A549 (cell line): ENCODE measurements around the gene GALNT8. TPM values are rescaled to one million over a fixed set of nuclear protein-coding genes. Genes with fewer than 3 reads are reported as not detected.

Source experiments
- ATAC-seq, 2 experiments: fragments of 200-7000 bp in 1 of 2; fragments of >200 bp in 1 of 2; cut with Nextera tagmentation in 1 of 2; cut with Tn5 transposase in 1 of 2; 3 replicates each; pipeline versions ENCODE4 v1.8.0 to v1.9.1; 2018 to 2020; ENCODE audit warnings: mild to moderate bottlenecking in 1 of 2, moderate library complexity in 1 of 2
- CTCF ChIA-PET: fragments of 300-600 bp; sonication (Branson Sonifier 250); formaldehyde crosslinking; extraction: SDS; loops from one replicate; lab custom pipeline; 2021; ENCODE audit warnings: antibody characterized with exemption, inconsistent platforms; lab: Yijun Ruan, JAX
- POLR2A ChIA-PET: fragments of 350-600 bp; formaldehyde crosslinking; extraction: SDS; loops from one replicate; lab custom pipeline; 2021; ENCODE audit warnings: antibody characterized with exemption, inconsistent platforms; lab: Yijun Ruan, JAX
- DNase-seq, 2 experiments: peaks; one replicate each; pipeline versions ENCODE4 v3.0.0 to v3.0.0-alpha.2; 2011 to 2016; ENCODE audit warnings: low read depth in 1 of 2, low spot score in 1 of 2
- FAIRE-seq: peaks from 2 replicates; lab custom pipeline; 2011; peaks lifted over from hg19 to GRCh38; lab: Jason Lieb, UNC
- H3K27ac ChIP-seq, 2 experiments: fragments of >200 bp; sonication (Bioruptor Twin); formaldehyde crosslinking; 3 replicates each; pipeline ENCODE4 v1.5.1; 2016 to 2017
- H3K4me1 ChIP-seq: fragments of >200 bp; sonication (Bioruptor Twin); formaldehyde crosslinking; 3 replicates; pipeline ENCODE4 v1.6.1; 2016
- H3K4me2 ChIP-seq: fragments of >200 bp; sonication (Bioruptor Twin); formaldehyde crosslinking; 3 replicates; pipeline ENCODE4 v1.6.1; 2016
- H3K4me3 ChIP-seq: fragments of >200 bp; sonication (Bioruptor Twin); formaldehyde crosslinking; 3 replicates; pipeline ENCODE4 v1.5.1; 2016
- H3K9me3 ChIP-seq: fragments of >200 bp; sonication (Bioruptor Twin); formaldehyde crosslinking; 3 replicates; pipeline ENCODE4 v1.6.1; 2016
- ATOH8 ChIP-seq: fragments of 250-450 bp; sonication (Bioruptor Pico); IDR thresholded peaks from 2 replicates; pipeline ENCODE4 v1.5.0; 2020; ENCODE audit warnings: low read depth, mild to moderate bottlenecking, moderate library complexity
- BHLHE40 ChIP-seq: IDR thresholded peaks from 2 replicates; pipeline ENCODE4 v1.6.1; 2012; ENCODE audit warnings: low read depth, low read length, inconsistent platforms
- CEBPB ChIP-seq, 2 experiments: fragments of >200 bp in 1 of 2; sonication (Bioruptor Twin) in 1 of 2; formaldehyde crosslinking in 1 of 2; IDR thresholded peaks; 2 replicates each; pipeline ENCODE4 v1.6.1; 2012 to 2016
- CHD2 ChIP-seq: fragments of 150-350 bp; IDR thresholded peaks from 2 replicates; pipeline ENCODE4 v1.6.1; 2014; ENCODE audit warnings: low read length; ENCODE audit not compliant: partially characterized antibody
- EHMT2 ChIP-seq: fragments of 200-600 bp; sonication (generic); IDR thresholded peaks from 2 replicates; pipeline ENCODE4 v1.6.1; 2016; ENCODE audit warnings: antibody characterized with exemption, low read depth, mild to moderate bottlenecking, moderate library complexity
- ESRRA ChIP-seq: fragments of 150-350 bp; IDR thresholded peaks from 2 replicates; pipeline ENCODE4 v1.6.1; 2014; ENCODE audit warnings: mild to moderate bottlenecking, low read length, borderline replicate concordance
- FOXS1 ChIP-seq: fragments of 250-450 bp; sonication (Bioruptor Pico); IDR thresholded peaks from 2 replicates; pipeline ENCODE4 v1.5.0; 2020; ENCODE audit warnings: mild to moderate bottlenecking, moderate library complexity
- HOXB5 ChIP-seq: fragments of 250-450 bp; sonication (Bioruptor Pico); IDR thresholded peaks from 2 replicates; pipeline ENCODE4 v1.5.0; 2020; ENCODE audit warnings: mild to moderate bottlenecking, moderate library complexity
- JUN ChIP-seq, 2 experiments: fragments of >200 bp; sonication (Bioruptor Twin); formaldehyde crosslinking; IDR thresholded peaks; 2 replicates in 1 of 2; 3 replicates in 1 of 2; pipeline ENCODE4 v1.6.1; 2016 to 2017
- KDM5A ChIP-seq: fragments of 200-600 bp; sonication (generic); IDR thresholded peaks from 2 replicates; pipeline ENCODE4 v1.6.1; 2016; ENCODE audit warnings: antibody characterized with exemption, mild to moderate bottlenecking
- MAZ ChIP-seq: fragments of 150-350 bp; IDR thresholded peaks from 2 replicates; pipeline ENCODE4 v1.6.1; 2014; ENCODE audit warnings: antibody characterized with exemption, low read depth, low read length, borderline replicate concordance
- NPAS2 ChIP-seq: fragments of 250-450 bp; sonication (Bioruptor Pico); IDR thresholded peaks from 2 replicates; pipeline ENCODE4 v1.8.0; 2022; ENCODE audit warnings: mild to moderate bottlenecking, moderate library complexity, borderline replicate concordance
- POLR2AphosphoS2 ChIP-seq: conservative IDR thresholded peaks from 2 replicates; pipeline ENCODE4 v1.6.1; 2012; ENCODE audit warnings: low read length, improper control_type of control experiment, inconsistent platforms
- RAD21 ChIP-seq, 2 experiments: fragments of >200 bp in 1 of 2; sonication (Bioruptor Twin) in 1 of 2; formaldehyde crosslinking in 1 of 2; IDR thresholded peaks in 1 of 2; conservative IDR thresholded peaks in 1 of 2; 2 replicates in 1 of 2; 3 replicates in 1 of 2; pipeline ENCODE4 v1.6.1; 2012 to 2018; ENCODE audit warnings: inconsistent platforms in 1 of 2
- RCOR1 ChIP-seq: fragments of 150-350 bp; IDR thresholded peaks from 2 replicates; pipeline ENCODE4 v1.6.1; 2014; ENCODE audit warnings: antibody characterized with exemption, low read length, low read depth
- RFX5 ChIP-seq: fragments of 450-650 bp; IDR thresholded peaks from 2 replicates; pipeline ENCODE4 v1.7.1; 2014; ENCODE audit warnings: antibody characterized with exemption, mild to moderate bottlenecking, moderate library complexity
- RNF2 ChIP-seq: fragments of 200-600 bp; sonication (generic); IDR thresholded peaks from 2 replicates; pipeline ENCODE4 v1.6.1; 2016; ENCODE audit warnings: low read depth, mild to moderate bottlenecking, antibody characterized with exemption, moderate library complexity, borderline replicate concordance
- SREBF2 ChIP-seq: fragments of 450-650 bp; IDR thresholded peaks from 2 replicates; pipeline ENCODE4 v1.6.1; 2014; ENCODE audit warnings: mild to moderate bottlenecking, moderate library complexity
- TFCP2L1 ChIP-seq: fragments of 250-450 bp; sonication (Bioruptor Pico); IDR thresholded peaks from 2 replicates; pipeline ENCODE4 v1.5.0; 2021; ENCODE audit warnings: mild to moderate bottlenecking
- TP53 ChIP-seq: fragments of 250-450 bp; sonication (Bioruptor Pico); IDR thresholded peaks from 2 replicates; pipeline ENCODE4 v1.5.0; 2021; ENCODE audit warnings: mild to moderate bottlenecking, moderate library complexity
- ZC3H11A ChIP-seq: fragments of 450-650 bp; IDR thresholded peaks from 2 replicates; pipeline ENCODE4 v1.6.1; 2014; ENCODE audit warnings: antibody characterized with exemption, mild to moderate bottlenecking
- ZFP36 ChIP-seq: fragments of 450-650 bp; IDR thresholded peaks from 2 replicates; pipeline ENCODE4 v1.6.1; 2014; ENCODE audit warnings: borderline replicate concordance; ENCODE audit not compliant: partially characterized antibody
- ZSCAN20 ChIP-seq: fragments of 250-450 bp; sonication (Bioruptor Pico); IDR thresholded peaks from 2 replicates; pipeline ENCODE4 v1.8.0; 2022; ENCODE audit warnings: mild to moderate bottlenecking, moderate library complexity
- WGBS: methylation state at CpG from one replicate; pipeline ENCODE4 v1.1.6; 2017; ENCODE audit errors: missing lambda C conversion rate; 5-methylcytosine and 5-hydroxymethylcytosine counted together
- polyA plus RNA-seq, 4 experiments: library from polyadenylated mRNA; depleted of rRNA in 3 of 4; stranded (reverse); fragments of >200 nt; fragmentation: RNase III in 1 of 4; extraction: RNeasy Plus Mini Kit Qiagen cat#74134 plus additional on column Dnase treatment in 1 of 4; gene quantifications; 2 replicates in 3 of 4; 3 replicates in 1 of 4; pipeline ENCODE4 v1.2.3, GENCODE V29; 2011 to 2017
- TF ChIP-seq, protein P1 (sequence below): IDR thresholded peaks from 2 replicates; pipeline ENCODE4 v1.6.1; 2012
- TF ChIP-seq, protein P2 (sequence below): fragments of 200-600 bp; sonication (generic); IDR thresholded peaks from 2 replicates; pipeline ENCODE4 v1.6.1; 2016; ENCODE audit warnings: antibody characterized with exemption, mild to moderate bottlenecking, moderate library complexity
- TF ChIP-seq, protein P3 (sequence below): fragments of 250-450 bp; sonication (Bioruptor Pico); IDR thresholded peaks from 2 replicates; pipeline ENCODE4 v1.5.0; 2021; ENCODE audit warnings: mild to moderate bottlenecking, moderate library complexity, borderline replicate concordance

GALNT8 gene
- polyA plus RNA-seq, 2 of the 4 experiments (the other 2 are of a cell fraction) = not detected

DNA sequence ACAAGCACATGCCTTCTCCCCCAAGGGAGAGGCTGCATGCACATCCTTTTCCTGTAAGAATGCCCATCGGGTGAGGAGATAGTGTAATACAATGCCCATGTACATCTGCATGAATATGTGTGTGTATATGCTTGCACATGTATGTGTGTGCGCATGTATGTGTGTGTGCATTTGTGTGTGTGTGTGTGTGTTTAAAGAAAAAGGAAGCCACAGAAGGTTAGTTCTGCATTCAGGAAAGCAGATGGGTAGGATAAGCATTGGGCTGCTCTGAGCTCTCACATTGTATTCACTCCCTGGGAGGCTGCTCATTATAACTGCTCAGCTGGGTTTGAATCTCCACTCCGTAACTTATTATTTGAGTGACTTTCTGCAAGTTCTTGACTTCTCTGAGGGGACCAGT, 74.3 kb downstream of the GALNT8 start:
- no peak overlapping the region for H3K4me2 ChIP-seq
- H3K4me1 ChIP-seq = no peaks in the 10 kb centered on the region
- ChIA-PET POLR2A (no interaction called here), CTCF (no interaction called here)
- no peaks in the 10 kb centered on the region for H3K9me3 ChIP-seq
- H3K27ac ChIP-seq = no peak overlapping the region
- TF ChIP-seq RNF2 (no peak), ZFP36 (no peak), CHD2 (no peak), MAZ (no peak), ESRRA (no peak), FOXS1 (CRISPR knock-in tag) (no peak), BHLHE40 (no peak), CEBPB (IDR thresholded peaks at IDR 0.05) (no peak), RCOR1 (no peak)
- WGBS = 54% methylated on average over 3 of the region's 3 CpGs
- ATAC-seq (no peak), FAIRE-seq (no peak), DNase-seq (no peak)
- no peak overlapping the region for H3K4me3 ChIP-seq

DNA sequence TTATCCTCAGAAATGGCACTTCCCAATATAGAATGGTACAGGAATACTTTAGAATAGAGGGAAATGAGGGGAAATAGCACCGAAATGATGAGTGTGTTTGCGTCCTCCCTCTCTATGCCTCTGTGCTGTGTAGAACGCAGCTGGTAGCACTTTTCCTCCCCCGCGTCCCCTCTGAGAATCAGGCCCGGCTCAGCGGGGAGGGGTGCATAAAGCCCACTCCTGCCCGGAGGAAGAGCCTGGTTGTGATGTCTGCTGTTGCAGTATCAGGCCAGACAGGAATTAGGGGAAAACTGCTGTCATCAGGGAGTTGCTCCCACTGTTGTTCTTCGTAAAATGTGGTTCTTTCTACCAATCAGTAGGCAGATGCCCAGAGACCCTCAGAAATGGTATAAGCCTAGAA, 76.0 kb downstream of the GALNT8 start:
- CTCF ChIA-PET = no interaction called here
- Histone ChIP-seq H3K9me3 (no peaks in the 10 kb centered on the region), H3K4me2 (no peak overlapping the region), H3K27ac (no peak overlapping the region), H3K4me3 (no peak overlapping the region), H3K4me1 (no peaks in the 10 kb centered on the region)
- POLR2A ChIA-PET = no interaction called here
- DNase-seq (no peak), FAIRE-seq (no peak), ATAC-seq (no peak)
- 40% methylated on average over 9 of the region's 9 CpGs for WGBS
- TF ChIP-seq TFCP2L1 (CRISPR knock-in tag) (no peak), JUN (IDR thresholded peaks at IDR 0.05) (no peak), NPAS2 (no peak), ZSCAN20 (CRISPR knock-in tag) (no peak), CEBPB (IDR thresholded peaks at IDR 0.05) (no peak), TP53 (CRISPR knock-in tag) (no peak), ATOH8 (no peak), RAD21 (conservative IDR thresholded peaks at IDR 0.05 in 1 of 2, IDR thresholded peaks at IDR 0.05 in 1 of 2) (no peak), EHMT2 (no peak), MAZ (no peak), CHD2 (no peak), SREBF2 (no peak), RFX5 (no peak), POLR2AphosphoS2 (no peak), HOXB5 (CRISPR knock-in tag) (no peak), ZC3H11A (no peak), KDM5A (no peak)
- TF ChIP-seq, protein P1, sequence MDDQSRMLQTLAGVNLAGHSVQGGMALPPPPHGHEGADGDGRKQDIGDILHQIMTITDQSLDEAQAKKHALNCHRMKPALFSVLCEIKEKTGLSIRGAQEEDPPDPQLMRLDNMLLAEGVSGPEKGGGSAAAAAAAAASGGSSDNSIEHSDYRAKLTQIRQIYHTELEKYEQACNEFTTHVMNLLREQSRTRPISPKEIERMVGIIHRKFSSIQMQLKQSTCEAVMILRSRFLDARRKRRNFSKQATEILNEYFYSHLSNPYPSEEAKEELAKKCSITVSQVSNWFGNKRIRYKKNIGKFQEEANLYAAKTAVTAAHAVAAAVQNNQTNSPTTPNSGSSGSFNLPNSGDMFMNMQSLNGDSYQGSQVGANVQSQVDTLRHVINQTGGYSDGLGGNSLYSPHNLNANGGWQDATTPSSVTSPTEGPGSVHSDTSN = no peak
- TF ChIP-seq, protein P2, sequence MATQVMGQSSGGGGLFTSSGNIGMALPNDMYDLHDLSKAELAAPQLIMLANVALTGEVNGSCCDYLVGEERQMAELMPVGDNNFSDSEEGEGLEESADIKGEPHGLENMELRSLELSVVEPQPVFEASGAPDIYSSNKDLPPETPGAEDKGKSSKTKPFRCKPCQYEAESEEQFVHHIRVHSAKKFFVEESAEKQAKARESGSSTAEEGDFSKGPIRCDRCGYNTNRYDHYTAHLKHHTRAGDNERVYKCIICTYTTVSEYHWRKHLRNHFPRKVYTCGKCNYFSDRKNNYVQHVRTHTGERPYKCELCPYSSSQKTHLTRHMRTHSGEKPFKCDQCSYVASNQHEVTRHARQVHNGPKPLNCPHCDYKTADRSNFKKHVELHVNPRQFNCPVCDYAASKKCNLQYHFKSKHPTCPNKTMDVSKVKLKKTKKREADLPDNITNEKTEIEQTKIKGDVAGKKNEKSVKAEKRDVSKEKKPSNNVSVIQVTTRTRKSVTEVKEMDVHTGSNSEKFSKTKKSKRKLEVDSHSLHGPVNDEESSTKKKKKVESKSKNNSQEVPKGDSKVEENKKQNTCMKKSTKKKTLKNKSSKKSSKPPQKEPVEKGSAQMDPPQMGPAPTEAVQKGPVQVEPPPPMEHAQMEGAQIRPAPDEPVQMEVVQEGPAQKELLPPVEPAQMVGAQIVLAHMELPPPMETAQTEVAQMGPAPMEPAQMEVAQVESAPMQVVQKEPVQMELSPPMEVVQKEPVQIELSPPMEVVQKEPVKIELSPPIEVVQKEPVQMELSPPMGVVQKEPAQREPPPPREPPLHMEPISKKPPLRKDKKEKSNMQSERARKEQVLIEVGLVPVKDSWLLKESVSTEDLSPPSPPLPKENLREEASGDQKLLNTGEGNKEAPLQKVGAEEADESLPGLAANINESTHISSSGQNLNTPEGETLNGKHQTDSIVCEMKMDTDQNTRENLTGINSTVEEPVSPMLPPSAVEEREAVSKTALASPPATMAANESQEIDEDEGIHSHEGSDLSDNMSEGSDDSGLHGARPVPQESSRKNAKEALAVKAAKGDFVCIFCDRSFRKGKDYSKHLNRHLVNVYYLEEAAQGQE = no peak
- TF ChIP-seq, protein P3, sequence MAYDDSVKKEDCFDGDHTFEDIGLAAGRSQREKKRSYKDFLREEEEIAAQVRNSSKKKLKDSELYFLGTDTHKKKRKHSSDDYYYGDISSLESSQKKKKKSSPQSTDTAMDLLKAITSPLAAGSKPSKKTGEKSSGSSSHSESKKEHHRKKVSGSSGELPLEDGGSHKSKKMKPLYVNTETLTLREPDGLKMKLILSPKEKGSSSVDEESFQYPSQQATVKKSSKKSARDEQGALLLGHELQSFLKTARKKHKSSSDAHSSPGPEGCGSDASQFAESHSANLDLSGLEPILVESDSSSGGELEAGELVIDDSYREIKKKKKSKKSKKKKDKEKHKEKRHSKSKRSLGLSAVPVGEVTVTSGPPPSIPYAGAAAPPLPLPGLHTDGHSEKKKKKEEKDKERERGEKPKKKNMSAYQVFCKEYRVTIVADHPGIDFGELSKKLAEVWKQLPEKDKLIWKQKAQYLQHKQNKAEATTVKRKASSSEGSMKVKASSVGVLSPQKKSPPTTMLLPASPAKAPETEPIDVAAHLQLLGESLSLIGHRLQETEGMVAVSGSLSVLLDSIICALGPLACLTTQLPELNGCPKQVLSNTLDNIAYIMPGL (CRISPR knock-in tag) = no peak
